G401.6 (cell line): ENCODE data around the gene ELFN2.
"Not testable (repeated sequence)": the region's sequence is repeated elsewhere in the genome, so short reads cannot be mapped to it uniquely, and the experiment has no call there.

Source experiments
- FAIRE-seq: peaks from 2 replicates; lab custom pipeline; 2012; peaks lifted over from hg19 to GRCh38; lab: Jason Lieb, UNC

ELFN2 gene

DNA sequence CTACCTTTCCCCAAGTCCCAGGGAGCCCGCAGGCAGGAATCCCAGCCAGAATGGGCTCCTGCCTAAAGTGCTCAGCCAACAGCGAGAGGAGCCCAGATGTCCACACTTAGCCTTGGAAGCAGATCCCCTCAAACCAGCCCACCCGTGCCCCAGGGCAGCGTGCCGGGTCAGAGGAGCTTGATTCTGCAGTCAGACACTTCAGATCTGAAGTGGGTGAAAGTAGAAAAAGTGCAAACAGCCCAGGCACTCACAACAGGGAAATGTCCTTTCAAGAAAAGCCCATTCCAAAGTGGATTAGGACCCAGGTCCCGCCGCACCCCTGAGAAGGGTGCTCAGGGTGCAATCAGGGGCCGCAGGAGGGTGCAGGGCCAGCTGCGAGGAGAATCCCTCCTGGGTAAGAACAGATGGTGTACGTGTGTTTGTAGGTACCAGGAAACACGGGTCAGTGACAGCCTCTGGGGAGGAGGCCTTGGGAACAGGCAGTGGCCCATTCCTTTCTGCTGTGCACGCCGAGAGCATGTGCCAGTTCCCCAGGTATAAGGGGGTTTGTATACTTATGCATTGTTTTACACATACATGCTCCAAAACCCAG is 17.7 kb downstream of the ELFN2 start:
- no peak for FAIRE-seq

DNA sequence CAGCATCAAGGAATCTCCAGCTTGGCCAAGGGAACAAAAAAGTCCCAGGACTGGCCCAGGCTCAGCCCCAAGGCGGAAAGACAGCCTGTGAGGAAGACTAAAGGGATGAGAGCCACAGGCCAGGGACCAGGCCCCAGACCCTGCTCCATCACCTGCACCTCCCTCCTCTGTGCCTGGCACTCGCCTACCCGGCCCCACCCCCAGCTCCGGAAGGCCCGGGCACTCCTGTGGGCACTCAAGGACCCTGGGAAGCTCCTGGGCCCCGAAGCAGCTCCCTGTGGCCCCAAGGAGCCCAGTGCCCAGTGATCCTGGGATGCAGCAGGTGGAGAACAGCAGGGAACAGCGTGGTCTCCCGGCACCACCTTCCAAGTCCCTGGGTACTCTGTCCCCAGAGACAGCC is 18.2 kb downstream of the ELFN2 start:
- no peak for FAIRE-seq

DNA sequence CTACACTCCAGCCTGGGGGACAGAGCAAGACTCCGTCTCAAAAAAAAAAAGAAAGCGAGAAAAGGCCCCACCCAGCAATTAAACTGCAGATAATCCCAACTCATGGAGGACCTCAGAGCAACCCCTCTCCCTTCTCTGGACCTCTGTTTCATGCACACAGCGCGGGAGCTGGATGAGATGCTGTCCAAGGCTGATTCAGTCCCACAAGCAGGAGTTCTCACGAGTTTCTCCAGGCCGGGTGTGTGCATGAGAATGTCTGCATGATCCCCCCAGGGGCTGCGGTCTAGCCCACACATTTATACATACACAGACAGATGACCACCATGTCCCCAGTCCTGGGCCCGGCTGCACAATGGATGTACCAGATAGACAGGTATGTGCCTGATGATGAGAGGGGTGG is 19.4 kb downstream of the ELFN2 start:
- FAIRE-seq: no peak

DNA sequence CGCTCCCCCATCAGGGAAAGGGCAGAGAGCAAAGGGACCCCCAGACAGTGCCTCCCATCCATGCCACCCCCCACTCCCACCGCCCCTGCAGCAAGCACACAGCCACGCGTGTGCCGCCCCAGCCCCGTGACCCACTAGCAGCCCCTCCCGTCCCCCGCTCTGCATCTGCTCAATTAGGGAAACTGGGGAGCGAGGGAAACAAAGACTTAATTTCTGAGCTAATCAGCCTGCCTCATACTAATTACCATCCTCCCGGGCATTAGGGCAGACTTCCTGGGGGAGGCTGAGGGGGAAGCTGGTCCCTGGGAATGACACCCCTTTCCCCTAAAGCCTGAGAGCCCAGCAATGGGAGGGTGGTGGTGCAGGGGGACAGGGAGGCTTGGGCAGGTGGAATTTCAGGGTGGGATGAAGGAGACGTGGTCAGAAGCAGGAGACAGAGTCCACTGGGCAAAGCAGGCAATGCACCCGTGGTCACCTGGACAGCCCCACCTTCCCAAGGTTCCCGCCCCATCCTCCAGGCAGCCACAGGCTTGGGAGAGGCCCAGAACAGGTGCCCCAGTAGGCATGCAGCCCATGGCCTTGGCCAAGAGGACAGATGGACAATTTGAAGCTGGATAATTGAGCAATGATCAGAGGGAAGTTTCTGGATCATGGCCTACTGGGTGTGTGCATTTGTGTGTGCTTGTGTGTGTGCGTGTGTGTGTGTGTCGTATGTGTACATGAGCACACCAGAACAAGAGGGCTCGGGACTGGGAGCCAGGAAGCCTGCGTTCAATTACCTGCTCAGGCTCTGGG is 20.6 kb downstream of the ELFN2 start:
- no peak for FAIRE-seq

- no peak for FAIRE-seq
Observed at GRCh38 chr22:37404091-37404490, 23.2 kb downstream of the ELFN2 start.

GRCh38 chr22:37403267-37403960 is 23.9 kb downstream of the ELFN2 start:
- FAIRE-seq: no peak

GRCh38 chr22:37402184-37402506 is 25.1 kb downstream of the ELFN2 start:
- FAIRE-seq: no peak

- no peak for FAIRE-seq
Observed at GRCh38 chr22:37401401-37402183, 25.7 kb downstream of the ELFN2 start.

DNA sequence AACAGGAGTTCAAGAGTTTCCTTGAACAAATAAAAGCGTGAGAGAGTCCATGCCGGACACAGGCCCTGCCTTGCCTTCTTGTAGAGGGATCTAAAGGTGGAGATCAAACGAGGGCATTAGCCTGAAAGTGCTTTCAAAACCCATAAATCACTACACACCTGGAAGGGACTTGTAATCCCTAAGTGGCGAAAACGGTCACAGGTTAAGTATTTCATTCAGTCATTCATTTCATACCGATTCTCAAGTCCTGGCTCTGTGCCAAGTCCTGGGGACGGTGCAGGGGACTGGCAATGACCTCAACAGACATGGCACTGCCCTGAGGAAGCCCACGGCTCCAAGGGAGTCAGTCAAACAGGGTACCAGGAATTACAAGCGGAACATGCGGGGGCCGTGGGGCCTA is 26.6 kb downstream of the ELFN2 start:
- no peak for FAIRE-seq

- FAIRE-seq: not testable (repeated sequence)
Observed at GRCh38 chr22:37399457-37399856, 27.8 kb downstream of the ELFN2 start.

DNA sequence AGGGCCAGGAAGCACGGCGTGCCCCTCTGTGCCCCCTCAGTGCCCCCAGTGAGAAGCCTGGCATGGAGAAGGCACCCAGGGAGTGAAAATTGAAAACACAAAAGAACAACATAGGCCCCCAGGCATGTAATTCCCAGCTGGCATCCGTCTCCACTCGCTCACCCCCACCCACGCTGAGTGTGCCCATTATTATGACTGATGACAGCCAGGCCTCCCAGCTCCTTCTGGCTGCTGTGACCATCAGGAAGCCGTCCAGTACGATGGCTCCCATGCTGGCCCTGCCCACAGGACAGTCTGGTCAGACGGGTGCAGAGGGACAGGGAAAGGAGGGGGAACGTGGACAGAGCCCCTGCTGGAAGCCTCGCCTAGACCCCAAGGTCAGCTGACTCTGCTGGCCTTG is 30.1 kb downstream of the ELFN2 start:
- FAIRE-seq: no peak

DNA sequence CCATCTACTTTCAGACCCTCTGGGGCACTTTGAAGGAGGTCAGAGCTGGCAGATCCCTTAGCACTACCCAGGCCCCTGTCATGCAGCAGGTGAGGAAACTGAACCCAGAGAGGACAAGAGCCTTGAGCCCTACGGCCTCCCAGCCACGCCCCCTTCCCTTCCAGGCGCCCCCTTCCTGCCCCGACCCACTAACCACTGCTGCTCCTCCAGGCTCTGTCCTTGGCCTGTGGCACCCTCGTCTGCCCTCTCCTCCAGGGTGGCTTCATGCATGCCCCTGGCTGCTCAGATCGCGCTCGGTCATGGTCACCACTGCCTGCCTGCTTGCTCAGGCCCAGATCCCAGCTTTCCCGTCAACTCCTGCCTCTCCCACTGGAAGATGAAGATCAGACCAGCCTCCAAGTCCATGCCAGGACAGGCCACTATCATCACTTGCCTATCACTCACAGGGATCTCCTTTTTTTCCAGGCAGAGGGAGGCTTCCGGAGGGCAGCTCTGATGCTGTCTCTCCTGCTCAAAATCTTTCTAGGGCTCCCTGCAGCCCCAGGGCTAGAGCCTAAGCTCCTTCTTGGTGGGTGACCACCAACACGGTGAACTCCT is 30.7 kb downstream of the ELFN2 start:
- FAIRE-seq: no peak

DNA sequence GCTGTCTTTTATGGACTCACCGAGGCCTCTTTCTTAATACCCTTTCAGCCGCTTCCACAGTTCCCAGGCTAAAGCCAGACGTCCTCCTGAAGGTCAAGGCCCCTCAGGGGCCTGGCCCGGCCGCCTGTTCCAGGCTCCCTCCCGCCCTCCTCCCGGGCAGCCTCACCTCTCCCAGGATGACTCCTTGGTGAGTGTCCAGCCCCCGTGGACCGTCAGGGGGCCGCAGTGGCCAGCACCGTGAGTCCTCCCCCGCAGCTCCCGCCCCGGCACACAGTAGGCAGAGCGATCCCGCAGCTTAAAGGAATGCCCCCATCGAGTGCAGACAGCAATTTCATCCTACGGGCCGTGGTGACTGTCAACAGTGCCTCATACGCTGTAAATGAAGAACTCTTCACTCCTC is 32.9 kb downstream of the ELFN2 start:
- FAIRE-seq: no peak

GRCh38 chr22:37393746-37394145 is 33.5 kb downstream of the ELFN2 start:
- FAIRE-seq: no peak

- no peak for FAIRE-seq
Observed at GRCh38 chr22:37392721-37393328, 34.5 kb downstream of the ELFN2 start.

DNA sequence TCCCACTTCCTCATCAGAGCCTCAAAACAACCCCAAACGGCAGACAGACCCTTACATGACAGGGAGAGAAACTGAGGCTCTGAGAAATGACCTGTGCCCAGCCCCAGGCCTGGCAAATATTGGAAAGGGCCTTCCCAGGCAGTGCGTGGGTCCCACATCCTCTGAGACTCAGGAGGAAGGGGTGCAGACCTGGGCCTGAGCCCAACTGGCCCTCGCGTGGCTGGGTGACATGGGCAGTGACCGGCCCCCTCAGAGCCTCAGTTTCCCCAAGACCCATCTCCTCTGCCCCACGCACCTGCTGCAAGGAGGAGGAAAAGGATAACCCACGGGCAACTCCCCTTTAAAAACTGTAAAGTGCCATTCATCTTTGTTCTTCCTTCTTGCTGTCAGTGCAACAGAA is 35.6 kb downstream of the ELFN2 start:
- FAIRE-seq: no peak

GRCh38 chr22:37390075-37390474 is 37.2 kb downstream of the ELFN2 start:
- no peak for FAIRE-seq

DNA sequence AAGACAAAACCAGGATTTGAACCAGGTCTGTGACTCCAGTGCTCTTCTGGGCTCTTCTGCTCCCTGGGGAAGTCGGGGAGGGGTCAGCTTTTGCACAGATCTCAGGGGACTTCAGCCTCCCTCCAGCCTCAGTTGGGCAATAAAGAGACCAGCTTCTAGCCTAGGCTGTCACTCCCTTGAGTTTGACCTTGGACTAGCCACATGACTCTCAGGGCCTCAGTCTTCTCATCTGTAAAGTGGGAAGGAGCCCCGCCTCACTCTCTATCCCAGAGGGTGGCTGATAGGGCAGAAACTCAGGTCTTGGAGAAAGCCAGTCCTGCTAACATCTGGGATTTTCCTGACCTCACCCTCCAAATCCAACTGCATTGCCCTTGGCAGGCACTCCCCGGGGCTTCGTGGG is 38.7 kb downstream of the ELFN2 start:
- no peak for FAIRE-seq

GRCh38 chr22:37387793-37388192 is 39.5 kb downstream of the ELFN2 start:
- FAIRE-seq: no peak

DNA sequence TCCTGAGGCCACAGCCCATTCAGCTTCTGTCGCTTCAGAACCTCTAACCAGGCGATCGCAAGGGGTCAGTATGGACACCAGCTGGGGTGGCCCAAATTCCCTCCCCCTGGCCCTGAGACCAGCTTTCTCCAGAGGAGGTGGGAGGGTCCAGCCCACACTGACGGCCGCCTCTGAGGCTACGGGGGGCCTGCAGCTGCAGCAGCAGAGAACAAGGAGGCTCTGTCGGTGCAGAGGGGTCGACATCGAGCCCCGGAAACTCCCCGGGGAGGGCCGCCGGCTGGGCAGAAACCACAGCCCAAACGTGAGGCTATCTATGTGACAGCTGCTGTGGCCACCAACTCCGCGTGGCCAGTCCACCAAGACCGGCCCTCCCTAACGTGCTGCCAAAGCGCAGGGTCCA is 40.8 kb downstream of the ELFN2 start:
- FAIRE-seq: no peak

- no peak for FAIRE-seq
Observed at GRCh38 chr22:37384691-37385090, 42.6 kb downstream of the ELFN2 start.

DNA sequence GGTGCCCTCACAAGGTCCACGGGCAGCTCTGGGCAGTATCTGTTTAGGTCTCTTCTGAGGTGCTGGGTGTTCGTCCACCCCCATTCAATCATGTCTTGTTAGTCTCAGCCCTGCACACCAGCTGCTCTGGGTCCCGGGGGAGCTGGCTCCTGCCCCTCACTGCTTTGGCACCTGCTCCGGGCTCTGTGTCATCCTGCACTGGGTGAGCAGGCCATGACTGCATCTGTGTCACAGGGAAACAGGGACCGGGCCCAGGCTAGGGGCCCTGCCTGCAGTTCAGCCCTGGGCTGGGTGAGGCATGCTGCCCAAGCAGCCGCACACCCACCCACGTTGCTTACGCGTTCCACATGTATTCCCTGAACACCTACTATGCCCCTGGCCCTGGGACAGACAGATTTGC is 43.9 kb downstream of the ELFN2 start:
- FAIRE-seq: no peak
